Stimulated activated CD8-positive, alpha-beta memory T cell treated with anti-CD3 and anti-CD28 coated beads, Interleukin-2, amount 100 ng/mL, for 48 hours (primary cell): ENCODE results near the gene COPS9.

ENCODE experiments used
- DNase-seq, 2 donors: peaks; one replicate each; pipeline ENCODE4 v3.0.0-alpha.2; 2020; ENCODE audit warnings: low read depth in 2 of 2

Gene COPS9

GRCh38 chr2:240166191-240166590, 30.1 kb upstream of the COPS9 start:
- no peak for DNase-seq

GRCh38 chr2:240165661-240166060, 29.6 kb upstream of the COPS9 start:
- DNase-seq: no peak

- DNase-seq: no peak
Observed at GRCh38 chr2:240165034-240165433, 28.9 kb upstream of the COPS9 start.

- no peak for DNase-seq
Observed at GRCh38 chr2:240164586-240164985, 28.5 kb upstream of the COPS9 start.

- no peak for DNase-seq
Observed at GRCh38 chr2:240163844-240164574, 27.9 kb upstream of the COPS9 start.

- no peak for DNase-seq
Observed at GRCh38 chr2:240162939-240163714, 27.0 kb upstream of the COPS9 start.

GRCh38 chr2:240162531-240162930, 26.4 kb upstream of the COPS9 start:
- no peak for DNase-seq

- DNase-seq: no peak
Observed at GRCh38 chr2:240162032-240162431, 25.9 kb upstream of the COPS9 start.

GRCh38 chr2:240161087-240161750, 25.1 kb upstream of the COPS9 start:
- DNase-seq: no peak

GRCh38 chr2:240160291-240161086, 24.4 kb upstream of the COPS9 start:
- DNase-seq: no peak

- no peak for DNase-seq
Observed at GRCh38 chr2:240159251-240159839, 23.2 kb upstream of the COPS9 start.

GRCh38 chr2:240157147-240157470, 21.0 kb upstream of the COPS9 start:
- no peak for DNase-seq

- no peak for DNase-seq
Observed at GRCh38 chr2:240156435-240157146, 20.5 kb upstream of the COPS9 start.

- no peak for DNase-seq
Observed at GRCh38 chr2:240155745-240156390, 19.8 kb upstream of the COPS9 start.

GRCh38 chr2:240155048-240155744, 19.1 kb upstream of the COPS9 start:
- DNase-seq: no peak

- no peak for DNase-seq
Observed at GRCh38 chr2:240154606-240155005, 18.5 kb upstream of the COPS9 start.

- no peak for DNase-seq
Observed at GRCh38 chr2:240153418-240153817, 17.3 kb upstream of the COPS9 start.

- no peak for DNase-seq
Observed at GRCh38 chr2:240151477-240152031, 15.4 kb upstream of the COPS9 start.

GRCh38 chr2:240149943-240150784, 14.1 kb upstream of the COPS9 start:
- peak; percentile 16 to 20 for DNase-seq
